Suprapubic skin (tissue), 4 donors: Measurements from ENCODE around the gene DNAI1. TPM values are rescaled to one million over a fixed set of nuclear protein-coding genes. Genes with fewer than 3 reads are reported as not detected.

Experiments used
- DNase-seq, 2 donors: peaks; one replicate each; pipeline ENCODE4 v3.0.0-alpha.2; 2019; ENCODE audit warnings: low spot score in 2 of 2
- H3K27ac ChIP-seq: fragments of 200-600 bp; sonication (generic); one replicate; pipeline ENCODE4 v1.5.1; 2019
- H3K27me3 ChIP-seq: fragments of 200-600 bp; sonication (generic); one replicate; pipeline ENCODE4 v1.5.1; 2019
- H3K36me3 ChIP-seq: fragments of 200-600 bp; sonication (generic); one replicate; pipeline ENCODE4 v1.5.1; 2019
- H3K4me1 ChIP-seq: fragments of 200-600 bp; sonication (generic); one replicate; pipeline ENCODE4 v1.5.1; 2019
- H3K4me3 ChIP-seq: fragments of 200-600 bp; sonication (generic); one replicate; pipeline ENCODE4 v1.5.1; 2019; ENCODE audit warnings: mild to moderate bottlenecking
- H3K9me3 ChIP-seq: fragments of 200-600 bp; sonication (generic); one replicate; pipeline ENCODE4 v1.5.1; 2019
- EP300 ChIP-seq: sonication (generic); formaldehyde crosslinking; IDR thresholded peaks from one replicate; pipeline ENCODE4 v1.6.1; 2017; ENCODE audit warnings: antibody characterized with exemption
- POLR2A ChIP-seq, 2 donors: fragments of 450-650 bp; IDR thresholded peaks; one replicate each; pipeline ENCODE4 v1.6.1; 2017; ENCODE audit warnings: antibody characterized with exemption in 2 of 2, mild to moderate bottlenecking in 2 of 2, moderate library complexity in 2 of 2
- POLR2AphosphoS5 ChIP-seq, 3 donors: sonication (generic); formaldehyde crosslinking; IDR thresholded peaks; one replicate each; pipeline ENCODE4 v1.6.1; 2017; ENCODE audit warnings: antibody characterized with exemption in 3 of 3
- WGBS: methylation state at CpG from one replicate; pipeline ENCODE4 v1.1.5; 2018; 5-methylcytosine and 5-hydroxymethylcytosine counted together
- total RNA-seq, 4 donors: library from RNA; depleted of rRNA; stranded (reverse); fragments of >200 nt; gene quantifications; one replicate each; pipeline ENCODE4 v1.1.0, GENCODE V29; 2016
- TF ChIP-seq, protein P1 (sequence below), 2 donors: fragments of 200-600 bp in 1 of 2; fragments of 450-650 bp in 1 of 2; sonication (generic) in 1 of 2; IDR thresholded peaks; one replicate each; pipeline ENCODE4 v1.5.1; 2016 to 2019; ENCODE audit warnings: antibody characterized with exemption in 2 of 2, mild to moderate bottlenecking in 1 of 2, moderate library complexity in 1 of 2

Gene DNAI1
- total RNA-seq, 4 donors from 2014 or later, result not detected

DNA sequence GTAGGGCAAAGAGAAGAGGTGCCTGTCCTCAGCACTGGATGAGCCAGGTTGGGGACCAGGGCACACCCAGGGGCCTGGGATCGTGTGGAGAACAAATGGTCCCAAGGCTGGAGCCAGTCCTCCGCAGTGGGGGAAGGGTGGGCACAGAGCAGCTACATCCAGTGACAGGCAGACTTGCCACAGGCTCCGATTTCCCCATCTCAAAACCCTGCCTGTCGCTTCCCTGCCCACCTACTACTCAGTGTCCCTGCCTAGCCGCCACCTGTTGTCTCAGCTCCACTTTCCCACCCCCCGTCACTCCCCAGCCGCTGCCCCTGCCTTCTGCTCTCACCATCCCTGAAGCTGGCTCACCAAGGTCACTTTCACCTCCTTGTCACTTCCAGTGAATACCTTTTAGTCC, 78.1 kb downstream of the DNAI1 start:
- no peaks in the 10 kb centered on the region for H3K36me3 ChIP-seq
- peaks cover 7% of the 10 kb centered on the region for H3K27me3 ChIP-seq
- DNase-seq, result no peak
- H3K9me3 ChIP-seq, result no peaks in the 10 kb centered on the region
- WGBS, result 80% methylated on average over 7 of the region's 7 CpGs
- no peak overlapping the region for H3K27ac ChIP-seq
- H3K4me1 ChIP-seq, result no peaks in the 10 kb centered on the region
- H3K4me3 ChIP-seq, result no peak overlapping the region
- no peak for TF ChIP-seq POLR2A (IDR thresholded peaks at IDR 0.05)
- TF ChIP-seq, protein P1, sequence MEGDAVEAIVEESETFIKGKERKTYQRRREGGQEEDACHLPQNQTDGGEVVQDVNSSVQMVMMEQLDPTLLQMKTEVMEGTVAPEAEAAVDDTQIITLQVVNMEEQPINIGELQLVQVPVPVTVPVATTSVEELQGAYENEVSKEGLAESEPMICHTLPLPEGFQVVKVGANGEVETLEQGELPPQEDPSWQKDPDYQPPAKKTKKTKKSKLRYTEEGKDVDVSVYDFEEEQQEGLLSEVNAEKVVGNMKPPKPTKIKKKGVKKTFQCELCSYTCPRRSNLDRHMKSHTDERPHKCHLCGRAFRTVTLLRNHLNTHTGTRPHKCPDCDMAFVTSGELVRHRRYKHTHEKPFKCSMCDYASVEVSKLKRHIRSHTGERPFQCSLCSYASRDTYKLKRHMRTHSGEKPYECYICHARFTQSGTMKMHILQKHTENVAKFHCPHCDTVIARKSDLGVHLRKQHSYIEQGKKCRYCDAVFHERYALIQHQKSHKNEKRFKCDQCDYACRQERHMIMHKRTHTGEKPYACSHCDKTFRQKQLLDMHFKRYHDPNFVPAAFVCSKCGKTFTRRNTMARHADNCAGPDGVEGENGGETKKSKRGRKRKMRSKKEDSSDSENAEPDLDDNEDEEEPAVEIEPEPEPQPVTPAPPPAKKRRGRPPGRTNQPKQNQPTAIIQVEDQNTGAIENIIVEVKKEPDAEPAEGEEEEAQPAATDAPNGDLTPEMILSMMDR (IDR thresholded peaks at IDR 0.05), result no peak
- TF ChIP-seq POLR2AphosphoS5 (IDR thresholded peaks at IDR 0.05), result no peak
- no peak for TF ChIP-seq EP300

GRCh38 chr9:34540827-34541226, 82.2 kb downstream of the DNAI1 start:
- Histone ChIP-seq H3K27me3 (no peaks in the 10 kb centered on the region), H3K9me3 (no peaks in the 10 kb centered on the region), H3K4me1 (no peaks in the 10 kb centered on the region), H3K36me3 (no peaks in the 10 kb centered on the region), H3K27ac (no peak overlapping the region), H3K4me3 (no peak overlapping the region)
- DNase-seq, result no peak
- WGBS, result 65% methylated on average over 2 of the region's 2 CpGs
- TF ChIP-seq, protein P1 (IDR thresholded peaks at IDR 0.05), result no peak
- no peak for TF ChIP-seq EP300
- no peak for TF ChIP-seq POLR2A (IDR thresholded peaks at IDR 0.05)
- TF ChIP-seq POLR2AphosphoS5 (IDR thresholded peaks at IDR 0.05), result no peak

DNA sequence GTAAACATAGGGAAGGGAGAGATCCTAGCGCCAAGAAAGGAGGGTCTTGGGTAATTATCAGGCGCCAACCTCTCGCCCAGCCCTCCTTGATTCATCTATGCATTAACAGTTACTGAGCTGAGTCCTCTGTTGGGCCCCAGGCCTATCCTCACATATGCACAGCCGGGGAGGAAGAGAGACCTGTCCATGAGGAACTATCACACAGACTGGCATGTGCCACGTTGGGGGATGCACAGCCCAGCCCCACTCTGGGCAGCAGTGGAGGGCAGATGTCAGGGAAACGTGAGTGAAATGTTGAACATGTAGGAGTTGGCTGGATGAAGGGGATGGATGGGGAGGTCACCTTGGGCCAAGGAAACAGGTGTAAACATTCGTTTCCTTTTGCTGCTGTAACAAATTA, 82.9 kb downstream of the DNAI1 start:
- H3K9me3 ChIP-seq, result no peaks in the 10 kb centered on the region
- H3K27ac ChIP-seq, result no peak overlapping the region
- peaks cover 4% of the 10 kb centered on the region for H3K4me1 ChIP-seq
- 81% methylated on average over 7 of the region's 7 CpGs for WGBS
- H3K4me3 ChIP-seq, result no peak overlapping the region
- DNase-seq, result no peak
- no peaks in the 10 kb centered on the region for H3K27me3 ChIP-seq
- no peaks in the 10 kb centered on the region for H3K36me3 ChIP-seq
- TF ChIP-seq EP300, result no peak
- TF ChIP-seq, protein P1 (IDR thresholded peaks at IDR 0.05), result no peak
- TF ChIP-seq POLR2AphosphoS5 (IDR thresholded peaks at IDR 0.05), result no peak
- no peak for TF ChIP-seq POLR2A (IDR thresholded peaks at IDR 0.05)

- H3K27me3 ChIP-seq, result peaks cover 5% of the 10 kb centered on the region
- H3K4me1 ChIP-seq, result peaks cover 17% of the 10 kb centered on the region
- no peaks in the 10 kb centered on the region for H3K36me3 ChIP-seq
- H3K4me3 ChIP-seq, result no peak overlapping the region
- DNase-seq, result no peak
- H3K9me3 ChIP-seq, result no peaks in the 10 kb centered on the region
- no peak overlapping the region for H3K27ac ChIP-seq
- WGBS, result 72% methylated on average over 5 of the region's 5 CpGs
- TF ChIP-seq EP300 (no peak), POLR2AphosphoS5 (IDR thresholded peaks at IDR 0.05) (no peak), POLR2A (IDR thresholded peaks at IDR 0.05) (no peak)
- TF ChIP-seq, protein P1 (IDR thresholded peaks at IDR 0.05), result no peak
Measured at GRCh38 chr9:34544035-34544434, 85.4 kb downstream of the DNAI1 start.

DNA sequence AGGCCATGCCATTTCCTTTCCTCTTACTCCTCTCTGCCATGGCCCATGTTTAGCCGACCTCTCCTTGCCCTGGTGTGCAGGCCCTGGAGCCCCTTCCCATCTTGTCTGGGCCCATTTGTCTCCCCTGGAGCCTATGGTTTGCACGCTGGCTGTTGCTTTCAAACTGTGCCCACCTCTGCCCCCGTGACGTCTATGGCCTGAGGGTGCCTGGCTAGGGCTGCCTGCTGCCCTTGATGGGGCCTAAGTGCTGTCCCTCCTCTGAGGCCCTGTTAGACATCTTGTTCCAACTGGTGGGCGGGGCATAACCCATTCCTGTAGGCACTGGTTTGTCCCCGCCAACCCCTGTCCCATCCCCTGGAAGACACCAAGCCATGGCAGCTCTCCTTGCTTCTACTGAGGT, 86.9 kb downstream of the DNAI1 start:
- H3K36me3 ChIP-seq, result no peaks in the 10 kb centered on the region
- no peak overlapping the region for H3K27ac ChIP-seq
- H3K27me3 ChIP-seq, result peaks cover 5% of the 10 kb centered on the region
- peaks cover 17% of the 10 kb centered on the region for H3K4me1 ChIP-seq
- no peak overlapping the region for H3K4me3 ChIP-seq
- H3K9me3 ChIP-seq, result no peaks in the 10 kb centered on the region
- DNase-seq, result no peak
- WGBS, result 96% methylated on average over 6 of the region's 6 CpGs
- TF ChIP-seq EP300, result no peak
- no peak for TF ChIP-seq POLR2A (IDR thresholded peaks at IDR 0.05)
- TF ChIP-seq, protein P1 (IDR thresholded peaks at IDR 0.05), result no peak
- TF ChIP-seq POLR2AphosphoS5 (IDR thresholded peaks at IDR 0.05), result no peak
